Breast epithelium (tissue), 3 donors: ENCODE results near the gene CPLX4.

Experiments
- CTCF ChIP-seq, 3 donors: fragments of 450-650 bp; IDR thresholded peaks; one replicate each; pipeline ENCODE4 v1.5.1; 2016 to 2017; ENCODE audit warnings: antibody characterized with exemption in 3 of 3, mild to moderate bottlenecking in 3 of 3, moderate library complexity in 3 of 3
- POLR2AphosphoS5 ChIP-seq, 3 donors: sonication (generic); formaldehyde crosslinking; IDR thresholded peaks; one replicate each; pipeline ENCODE4 v1.6.1; 2017; ENCODE audit warnings: antibody characterized with exemption in 3 of 3

- no peak for TF ChIP-seq POLR2AphosphoS5 (IDR thresholded peaks at IDR 0.05)
- no peak for TF ChIP-seq CTCF (IDR thresholded peaks at IDR 0.05)
Observed at GRCh38 chr18:59279193-59279592, 39.3 kb downstream of the CPLX4 start.
